ENCODE results near the gene TXNDC2.
"Not testable (repeated sequence)": the region's sequence is repeated elsewhere in the genome, so short reads cannot be mapped to it uniquely, and the experiment has no call there.

The TXNDC2 gene

DNA sequence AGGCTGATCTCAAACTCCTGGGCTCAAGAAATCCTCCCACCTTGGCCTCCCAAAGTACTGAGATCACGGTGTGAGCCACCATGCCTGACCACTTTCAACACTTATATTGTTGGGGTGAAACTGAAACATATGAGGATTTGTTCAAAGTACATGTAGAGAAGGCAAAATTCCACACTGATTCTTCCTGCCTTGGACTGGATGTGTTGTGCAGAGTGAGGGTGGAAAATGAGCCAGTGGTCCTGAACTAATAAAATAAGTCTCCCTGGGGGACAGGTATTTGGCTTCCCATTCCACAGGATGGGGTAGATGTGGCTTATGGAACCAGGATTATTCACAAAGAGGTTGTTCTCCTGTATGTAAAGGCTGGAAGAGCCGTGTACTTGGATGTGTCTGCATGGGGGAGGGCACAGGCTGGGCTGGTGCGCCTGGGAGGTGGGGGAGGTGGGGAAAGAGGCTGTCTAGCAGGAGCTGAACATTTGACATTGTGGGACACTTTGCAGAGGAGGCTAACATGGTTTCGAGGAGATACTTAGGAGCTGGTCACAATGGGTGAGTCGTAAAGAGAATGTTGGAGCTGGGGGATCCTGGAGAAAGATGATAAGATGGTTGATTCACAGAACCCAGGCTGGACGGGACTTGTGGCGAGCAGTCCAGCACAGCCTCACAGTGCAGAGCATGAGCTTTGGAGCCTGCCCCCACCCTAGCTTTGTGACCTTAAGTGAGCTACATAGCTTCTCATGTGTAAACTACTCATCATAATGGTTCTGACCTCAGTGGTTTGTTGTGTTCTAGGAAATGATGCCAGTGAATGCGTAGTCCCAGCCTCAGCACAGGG lies at the start of gene TXNDC2:
TSS of gene TXNDC2 (plus strand) at position 804 of the 835 bp plus-strand sequence. CDS start 708 bp downstream, outside the sequence.
- DNase-seq (ENCODE audit: low spot score): no peak

- DNase-seq (ENCODE audit: low spot score): no peak
These were observed 47.5 kb upstream of the TXNDC2 start for GRCh38 chr18:9838144-9838877.

DNA sequence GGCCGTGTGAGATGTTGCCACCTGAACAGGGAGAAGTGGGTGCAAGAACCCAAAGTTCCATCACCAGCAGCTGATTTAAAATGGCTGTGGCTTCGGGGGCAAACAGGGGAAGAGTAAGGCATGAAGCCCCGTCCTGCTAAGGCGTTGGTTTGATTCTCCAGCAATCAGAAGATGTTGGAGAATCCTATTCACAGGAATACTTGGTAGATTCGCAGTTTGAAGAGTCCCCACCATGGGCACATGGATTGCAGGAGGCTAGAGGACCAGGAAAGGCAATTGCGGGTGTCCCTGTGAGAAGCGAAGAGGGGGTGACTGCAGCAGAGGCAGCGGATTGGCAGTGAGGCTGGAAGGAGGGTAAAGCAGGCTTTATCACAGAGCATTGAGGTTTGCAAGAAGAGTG lies 46.6 kb upstream of the TXNDC2 start:
- no peak for DNase-seq (ENCODE audit: low spot score)

DNA sequence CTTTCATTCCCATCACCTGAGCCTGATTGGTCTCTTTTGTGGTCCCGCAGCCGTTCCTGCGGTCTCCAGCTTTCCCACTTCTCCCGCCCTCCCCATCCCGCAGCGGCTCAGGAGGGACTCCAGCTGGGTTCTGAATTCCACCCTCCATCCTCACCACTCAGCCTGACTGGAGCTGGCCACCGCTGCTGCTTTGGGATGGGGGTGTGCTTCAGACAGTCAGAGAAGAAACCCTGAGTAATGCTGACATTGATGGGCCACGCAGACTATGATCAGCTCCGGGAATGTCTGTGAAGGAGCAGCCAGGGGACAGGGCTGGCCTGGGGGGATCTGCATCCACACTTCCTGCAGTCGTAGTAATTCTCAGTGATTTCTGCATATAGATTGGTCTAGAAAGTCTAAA lies 45.9 kb upstream of the TXNDC2 start:
- no peak for DNase-seq (ENCODE audit: low spot score)

DNA sequence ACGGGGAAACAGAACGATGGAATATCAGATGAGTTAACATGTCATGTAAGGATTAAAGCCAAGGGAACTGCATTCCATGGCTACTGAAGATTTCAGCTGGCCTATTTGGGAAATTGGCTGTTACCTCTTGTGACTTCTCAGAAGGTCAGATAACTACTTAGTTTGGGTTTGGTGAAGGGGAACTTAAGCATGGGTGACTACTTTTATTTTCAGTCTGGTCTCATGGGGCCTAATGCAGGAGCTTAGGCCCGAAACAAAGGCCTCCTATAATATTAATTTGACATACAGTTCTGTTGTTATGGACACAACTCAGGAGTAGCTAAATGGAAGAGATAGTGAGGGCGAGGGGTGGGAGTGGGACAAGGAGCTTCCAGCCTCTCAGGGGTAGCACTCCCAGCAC lies 44.0 kb upstream of the TXNDC2 start:
- DNase-seq (ENCODE audit: low spot score): no peak

- no peak for DNase-seq (ENCODE audit: low spot score)
These were observed 43.3 kb upstream of the TXNDC2 start for GRCh38 chr18:9842448-9842847.

GRCh38 chr18:9845256-9845655 lies 40.5 kb upstream of the TXNDC2 start:
- no peak for DNase-seq (ENCODE audit: low spot score)

DNA sequence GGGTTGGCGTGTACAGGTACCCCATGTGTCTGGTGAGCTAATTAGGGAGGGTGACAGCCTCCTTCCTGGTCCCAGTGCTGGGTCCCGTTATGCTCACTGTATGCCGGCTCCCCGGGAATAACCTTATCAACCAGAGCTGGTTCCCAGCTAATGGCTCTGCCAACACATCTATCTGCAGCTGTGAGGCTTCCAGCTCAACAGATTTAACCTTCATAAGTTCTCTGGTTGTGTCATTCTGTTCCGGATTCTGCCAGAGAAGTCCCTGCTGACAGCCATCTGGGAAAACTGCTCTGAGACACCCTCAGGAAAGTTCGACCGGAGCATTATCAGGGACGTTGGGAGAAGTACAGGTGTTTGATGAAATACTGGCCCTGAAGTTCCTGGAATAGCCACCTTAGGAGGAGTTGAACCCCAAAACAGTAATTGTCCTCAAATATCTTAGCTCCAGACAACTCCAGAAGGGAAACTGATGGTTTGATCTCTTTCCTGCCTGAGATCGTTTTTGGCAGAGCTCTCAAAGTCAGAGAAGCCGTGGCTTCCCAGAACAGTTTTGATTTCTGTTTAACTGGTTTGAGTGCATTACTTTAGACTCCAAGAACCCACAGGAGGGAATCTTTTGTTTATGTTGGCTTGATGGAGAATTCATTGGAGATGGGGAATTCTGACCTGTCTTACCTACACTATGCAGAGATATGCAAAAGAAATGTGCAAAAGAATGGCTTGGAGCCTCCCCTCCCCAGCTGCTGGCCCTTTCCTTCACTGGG lies 39.4 kb upstream of the TXNDC2 start:
- DNase-seq (ENCODE audit: low spot score): no peak

GRCh38 chr18:9848170-9848879 lies 37.4 kb upstream of the TXNDC2 start:
- no peak for DNase-seq (ENCODE audit: low spot score)

GRCh38 chr18:9849407-9850283 lies 36.1 kb upstream of the TXNDC2 start:
- DNase-seq (ENCODE audit: low spot score): peak; percentile 46

DNA sequence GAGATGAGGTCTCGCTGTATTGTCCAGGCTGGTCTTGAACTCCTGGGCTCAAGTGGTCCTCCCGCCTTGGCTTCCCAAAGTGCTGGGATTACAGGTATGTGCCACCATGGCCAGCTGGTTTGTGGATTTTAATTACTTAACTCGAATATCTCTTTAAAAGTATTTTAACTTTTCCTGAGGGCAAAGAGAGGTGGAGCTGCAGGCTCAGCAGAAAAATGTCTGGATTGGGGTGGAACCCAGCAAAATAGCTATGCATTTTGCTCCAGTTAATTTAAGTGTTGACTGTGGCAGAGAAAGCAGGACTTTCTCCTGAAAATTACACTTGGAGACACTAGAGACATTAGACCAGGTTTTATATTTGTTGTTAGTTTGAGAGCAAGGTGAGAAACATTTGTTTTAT lies 35.5 kb upstream of the TXNDC2 start:
- no peak for DNase-seq (ENCODE audit: low spot score)

DNA sequence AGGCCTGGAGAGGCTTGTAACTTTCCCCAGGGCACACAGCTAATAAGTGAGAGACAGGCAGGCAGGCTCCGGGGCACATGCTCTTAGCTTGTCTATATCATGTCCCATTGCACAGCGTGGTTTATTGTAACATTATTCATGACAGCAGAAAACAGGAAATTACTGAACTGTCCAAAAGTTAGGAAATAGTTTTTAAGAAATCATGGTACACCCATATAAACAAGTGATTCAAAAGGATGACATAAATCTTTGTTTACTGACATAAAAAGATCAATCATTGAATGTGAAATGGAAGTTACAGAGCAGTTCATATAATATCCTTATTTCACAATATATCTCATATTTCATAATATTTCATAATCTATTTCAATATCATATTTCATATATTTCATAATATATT lies 34.3 kb upstream of the TXNDC2 start:
- no peak for DNase-seq (ENCODE audit: low spot score)

DNA sequence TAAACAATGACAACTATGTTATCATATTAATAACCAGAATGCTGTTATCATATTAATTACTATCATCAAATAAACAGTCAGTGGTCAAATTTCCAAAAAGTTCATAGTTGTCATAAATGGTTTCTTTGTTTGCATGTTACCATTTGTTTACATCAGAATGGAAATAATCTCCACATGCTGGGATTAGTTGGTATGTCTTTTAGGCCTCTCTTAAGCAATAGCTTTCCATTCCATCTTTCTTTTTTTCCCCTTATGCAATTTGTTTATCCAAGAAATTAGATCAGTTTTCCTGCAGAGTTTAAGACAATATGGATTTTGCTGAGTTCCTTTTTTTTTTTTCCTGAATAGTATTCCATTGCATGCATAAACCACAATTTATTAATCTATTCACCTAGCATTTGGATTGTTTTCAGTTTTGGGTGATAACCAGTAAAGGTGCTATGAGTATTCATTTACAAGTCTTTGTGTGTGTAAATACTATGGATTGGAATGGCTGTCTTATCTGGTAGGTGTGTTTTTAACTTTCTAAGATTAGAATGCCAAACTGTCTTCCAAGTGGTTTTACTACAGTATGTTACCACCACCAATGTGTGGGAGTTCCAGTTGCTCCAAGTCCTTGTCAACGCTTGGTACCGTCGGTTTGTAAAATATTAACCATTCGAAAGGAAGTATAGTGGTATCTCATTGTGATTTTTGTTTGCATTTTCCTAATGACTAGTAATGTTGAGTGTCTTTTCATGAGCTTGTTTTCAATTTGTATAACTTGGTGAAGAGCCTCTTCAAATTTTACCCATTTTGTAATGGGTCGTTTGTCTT lies 33.3 kb upstream of the TXNDC2 start:
- DNase-seq (ENCODE audit: low spot score): no peak

GRCh38 chr18:9854801-9855676 lies 30.7 kb upstream of the TXNDC2 start:
- no peak for DNase-seq (ENCODE audit: low spot score)

DNA sequence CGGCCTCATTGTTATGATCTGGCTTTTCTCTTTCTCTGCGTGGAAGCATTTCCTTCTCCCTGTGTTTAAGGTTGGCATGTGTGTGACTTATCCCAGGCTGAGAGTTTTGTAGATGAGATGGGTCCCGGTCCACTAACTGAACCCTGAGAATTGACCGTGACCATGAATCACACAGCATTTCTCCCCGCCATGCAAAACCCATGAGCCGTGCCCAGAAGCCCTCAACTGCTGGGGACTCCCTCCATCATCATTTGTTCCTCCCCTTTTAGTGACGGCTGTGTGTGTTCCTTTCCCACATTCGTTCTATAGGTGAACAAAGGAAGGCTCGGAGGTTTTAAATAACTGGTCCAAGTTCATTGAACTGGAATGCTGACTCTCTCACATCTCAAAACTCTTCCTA lies 30.1 kb upstream of the TXNDC2 start:
- no peak for DNase-seq (ENCODE audit: low spot score)

- DNase-seq (ENCODE audit: low spot score): no peak
These were observed 29.7 kb upstream of the TXNDC2 start for GRCh38 chr18:9856092-9856491.

DNA sequence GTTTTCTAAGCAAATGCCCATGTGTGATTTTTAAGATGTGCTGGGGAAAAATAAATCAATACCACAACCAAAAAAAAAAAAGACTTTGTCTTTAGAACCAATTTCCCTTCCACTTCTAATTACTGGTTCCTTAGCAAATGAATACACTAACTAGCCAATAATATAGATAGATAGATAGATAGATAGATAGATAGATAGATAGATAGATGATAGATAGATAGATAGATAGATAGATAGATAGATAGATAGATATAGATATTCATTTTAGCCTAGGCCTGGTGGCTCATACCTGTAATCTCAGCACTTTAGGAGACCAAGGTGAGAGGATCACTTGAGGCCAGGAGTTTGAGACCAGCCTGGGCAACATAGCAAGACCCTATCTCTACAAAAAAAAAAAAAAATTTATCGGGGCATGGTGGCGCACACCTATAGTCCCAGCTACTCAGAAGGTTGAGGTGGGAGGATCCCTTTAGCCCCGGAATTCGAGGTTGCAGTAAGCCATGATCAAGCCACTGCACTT lies 28.2 kb upstream of the TXNDC2 start:
- not testable (repeated sequence) for DNase-seq (ENCODE audit: low spot score)

GRCh38 chr18:9858642-9859041 lies 27.1 kb upstream of the TXNDC2 start:
- DNase-seq (ENCODE audit: low spot score): peak; percentile 34

GRCh38 chr18:9859232-9859631 lies 26.5 kb upstream of the TXNDC2 start:
- DNase-seq (ENCODE audit: low spot score): no peak

All from Ammon's horn (tissue), 1 donor.